ENCODE measurements around the gene UCHL3.
"Not testable (repeated sequence)": the region's sequence is repeated elsewhere in the genome, so short reads cannot be mapped to it uniquely, and the experiment has no call there.

UCHL3 gene

DNA sequence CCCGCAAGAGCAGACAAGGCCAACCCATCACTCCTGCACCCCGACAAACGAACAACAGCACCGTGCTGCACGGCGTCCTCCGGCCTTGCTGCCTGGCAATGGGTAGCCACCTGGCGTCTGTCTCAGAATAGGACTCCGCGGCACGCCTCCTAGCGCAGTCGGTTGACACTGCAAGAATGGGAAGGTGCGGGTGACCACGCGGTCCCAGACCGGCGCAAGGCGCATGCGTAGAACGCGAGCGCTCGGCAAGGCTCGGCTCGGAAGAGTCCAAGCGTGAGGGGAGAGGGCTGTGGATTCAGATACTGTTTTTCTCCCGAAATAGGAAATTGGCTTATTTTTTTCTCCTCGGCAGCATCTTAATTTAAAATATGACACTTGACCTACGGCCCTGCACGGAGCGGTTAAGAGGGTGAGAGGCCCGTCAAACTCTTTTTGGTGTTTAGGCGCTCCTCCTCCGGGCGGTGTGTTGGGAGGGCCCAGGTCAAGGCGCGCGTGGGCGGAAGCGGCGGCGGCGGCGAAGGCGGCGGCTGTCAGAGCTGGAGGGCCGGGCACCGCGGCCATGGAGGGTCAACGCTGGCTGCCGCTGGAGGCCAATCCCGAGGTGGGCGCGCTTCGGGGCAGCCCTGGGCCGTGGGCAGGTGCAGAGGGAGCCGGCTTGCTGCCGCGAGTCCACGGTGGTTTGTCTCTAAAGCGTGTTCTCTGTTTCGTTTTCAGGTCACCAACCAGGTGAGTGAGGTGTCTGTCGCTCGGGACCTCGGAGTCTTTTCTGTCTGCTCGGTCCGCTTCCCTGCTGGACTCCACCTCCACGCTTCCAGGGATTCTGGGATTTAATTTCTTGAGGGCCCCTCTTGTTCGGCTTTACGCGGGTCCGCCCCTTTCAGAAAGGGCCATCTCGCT, at the start of gene UCHL3:
UCHL3 (plus strand) TSS at position 530 of the 897 bp plus-strand sequence; CDS start at position 560, 30 bp downstream.
- DNase-seq, result peak; percentile 98

DNA sequence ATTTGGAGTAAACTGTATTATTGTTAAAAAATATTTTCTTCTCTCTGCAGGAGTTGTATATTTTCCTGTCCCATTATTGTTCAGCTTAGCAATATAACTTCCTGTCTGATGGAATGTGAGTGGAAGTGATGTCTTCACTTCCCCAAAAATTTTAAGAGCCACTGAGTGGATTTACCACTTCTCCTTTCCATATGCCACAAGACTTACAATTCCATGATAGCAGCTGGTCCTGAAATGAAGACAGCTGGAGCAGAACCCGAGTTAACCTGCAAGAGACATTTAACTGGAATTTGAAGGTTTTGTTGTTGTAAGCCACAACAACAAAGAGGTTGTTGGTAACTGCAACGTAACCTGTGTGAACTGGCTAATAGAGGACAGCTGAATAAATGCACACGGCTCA, 44.3 kb upstream of the UCHL3 start:
- DNase-seq, result no peak

DNA sequence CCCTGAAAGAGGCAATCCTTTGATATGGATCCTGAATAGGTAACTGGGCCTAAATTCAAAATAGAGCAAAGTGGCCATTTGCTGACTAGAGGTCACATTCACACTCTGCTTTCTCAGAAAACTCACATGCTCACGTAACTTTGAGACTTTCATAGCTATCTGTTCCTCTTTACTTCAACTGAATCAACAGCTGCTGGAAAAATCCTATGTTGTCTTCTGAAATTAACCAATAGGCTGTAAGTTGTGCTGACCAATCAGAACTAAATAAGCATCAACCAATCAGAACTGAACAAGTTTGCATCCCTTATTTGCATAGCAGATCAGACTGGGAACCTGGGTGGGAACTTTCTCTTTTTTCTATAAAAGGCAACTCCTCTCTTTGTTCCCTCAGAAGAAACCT, 43.6 kb upstream of the UCHL3 start:
- no peak for DNase-seq

DNA sequence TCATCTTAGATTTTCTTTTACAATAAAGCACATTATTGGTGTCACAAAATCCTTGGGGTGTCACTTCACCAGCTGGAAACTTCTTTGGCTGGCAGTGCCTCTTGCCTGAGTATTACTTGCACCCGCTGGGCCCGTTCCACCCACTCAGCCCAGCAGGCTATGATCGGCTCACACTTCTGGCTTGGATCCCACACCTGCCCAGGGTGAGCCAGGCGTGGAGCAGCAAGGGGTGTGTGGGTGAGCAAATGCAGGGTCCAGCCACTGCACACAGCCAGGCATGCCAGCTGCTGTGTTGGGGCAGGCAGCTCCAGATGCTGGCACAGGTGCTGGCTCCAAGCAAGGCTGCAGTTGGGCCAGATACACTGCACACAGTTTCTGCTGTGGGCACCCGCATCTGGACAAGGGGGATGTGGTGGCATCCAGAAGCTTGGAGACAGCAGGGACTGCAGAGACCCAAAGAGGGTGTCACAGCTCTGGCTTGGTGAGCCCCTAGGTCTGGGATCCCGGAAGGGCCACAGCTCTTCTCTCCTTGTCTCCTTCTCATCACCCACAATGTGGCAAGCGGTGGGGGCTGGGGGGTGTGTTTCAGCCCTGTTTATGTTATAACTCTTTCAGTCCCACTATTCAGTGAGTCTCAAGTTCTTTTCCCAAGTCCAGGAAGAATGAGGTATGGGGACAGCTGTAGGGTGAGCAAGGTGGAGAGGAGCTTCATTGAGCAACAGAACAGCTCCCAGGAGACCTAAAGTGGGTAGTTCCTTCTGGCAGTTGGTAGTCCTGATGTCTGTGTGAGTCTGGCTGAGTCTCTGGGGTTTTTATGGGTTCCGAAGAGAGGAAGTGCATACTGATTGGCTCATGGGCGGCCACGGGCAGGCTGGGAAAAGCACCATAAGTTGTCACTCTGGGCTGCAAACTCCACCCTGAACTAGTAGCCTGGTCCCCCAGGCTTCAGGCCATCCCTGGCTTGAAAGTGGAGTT, 42.3 kb upstream of the UCHL3 start:
- DNase-seq, result no peak

DNA sequence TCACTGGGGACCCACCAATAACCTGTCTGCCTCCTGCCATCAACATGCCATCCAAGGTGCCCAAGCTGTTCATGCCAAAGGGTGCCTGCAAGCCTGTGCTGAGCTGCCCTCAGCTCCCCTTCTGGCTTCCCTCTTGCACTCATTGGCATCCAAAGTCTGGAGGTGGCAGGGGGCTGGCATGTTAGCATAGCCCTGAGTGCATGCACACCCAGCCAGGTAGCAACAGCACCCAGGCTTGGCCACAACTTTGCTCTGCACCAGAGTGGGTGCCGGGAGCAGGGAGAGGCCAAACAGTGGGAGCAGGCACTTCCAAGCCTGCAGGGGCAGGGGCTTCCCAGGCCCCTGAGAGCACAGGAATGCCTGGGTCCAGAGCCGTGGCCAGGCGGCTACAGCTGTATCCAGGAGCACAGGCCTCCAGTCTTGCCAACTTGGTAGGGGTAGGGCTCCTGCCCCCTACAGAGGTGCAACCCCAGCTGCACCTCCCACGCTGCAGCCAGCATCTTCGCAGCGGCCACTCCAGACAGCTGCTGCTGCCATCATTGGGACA, 41.5 kb upstream of the UCHL3 start:
- no peak for DNase-seq

DNA sequence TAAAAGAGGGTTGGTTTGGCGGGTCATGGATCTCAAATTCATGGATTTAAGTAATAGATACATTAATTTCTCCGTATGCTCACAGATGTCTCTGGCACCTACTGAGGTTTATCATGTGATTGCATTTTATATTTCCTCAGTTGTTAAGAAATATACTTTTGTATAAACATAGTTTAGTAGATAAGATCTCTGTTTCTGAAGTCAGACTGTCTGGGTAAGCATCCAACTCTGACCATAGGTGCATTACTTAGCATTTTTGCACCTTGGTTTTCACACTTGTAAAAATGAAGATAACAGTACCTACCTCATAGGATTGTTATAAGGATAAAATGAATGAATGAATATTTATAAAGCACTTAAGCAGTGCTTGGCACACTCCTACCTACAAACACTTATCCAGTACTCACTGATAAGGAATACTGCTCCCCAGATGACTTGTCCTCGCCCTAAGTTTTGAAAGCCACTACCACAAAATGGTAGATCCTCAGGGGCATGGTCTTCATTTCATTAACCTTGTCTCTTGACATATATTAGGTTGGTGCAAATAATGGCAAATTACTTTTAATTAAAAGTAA, 38.5 kb upstream of the UCHL3 start:
- DNase-seq, result no peak

DNA sequence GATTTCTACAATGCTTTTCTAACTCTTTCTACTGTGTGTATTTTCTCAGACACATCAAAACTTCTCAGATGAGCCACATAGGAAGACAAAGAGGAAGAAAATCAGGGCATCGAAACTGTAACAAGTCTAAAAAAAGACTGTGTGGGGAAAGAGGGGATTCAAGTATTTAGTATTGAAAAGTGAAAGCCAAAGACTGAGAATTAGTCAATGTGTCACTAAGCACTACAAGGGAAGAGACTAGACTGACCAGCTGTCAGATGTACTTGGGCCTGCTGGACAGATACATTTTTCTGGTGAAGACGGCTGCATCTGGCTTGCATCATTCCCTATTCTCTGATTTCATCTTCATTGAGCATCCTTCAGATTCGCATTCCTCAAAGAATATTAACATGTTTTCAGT, 37.3 kb upstream of the UCHL3 start:
- no peak for DNase-seq

DNA sequence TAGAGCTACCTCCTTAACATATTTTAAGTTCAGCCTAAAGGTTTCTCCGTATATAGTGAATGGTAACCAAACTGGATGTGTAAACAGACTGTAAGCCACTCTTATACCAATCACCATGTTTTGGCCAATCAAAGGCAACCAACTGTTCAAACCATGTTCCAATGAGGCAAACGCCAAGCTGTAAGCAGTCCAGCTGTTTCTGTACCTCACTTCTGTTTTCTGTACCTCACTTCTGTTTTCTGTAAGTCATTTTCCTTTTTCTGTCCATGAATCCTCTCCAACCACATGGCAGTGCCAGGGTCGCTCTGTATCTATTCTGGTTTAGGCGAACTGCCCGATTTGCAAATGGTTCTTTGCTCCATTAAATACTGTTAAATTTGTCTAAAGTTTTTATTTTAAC, 36.3 kb upstream of the UCHL3 start:
- DNase-seq, result no peak

DNA sequence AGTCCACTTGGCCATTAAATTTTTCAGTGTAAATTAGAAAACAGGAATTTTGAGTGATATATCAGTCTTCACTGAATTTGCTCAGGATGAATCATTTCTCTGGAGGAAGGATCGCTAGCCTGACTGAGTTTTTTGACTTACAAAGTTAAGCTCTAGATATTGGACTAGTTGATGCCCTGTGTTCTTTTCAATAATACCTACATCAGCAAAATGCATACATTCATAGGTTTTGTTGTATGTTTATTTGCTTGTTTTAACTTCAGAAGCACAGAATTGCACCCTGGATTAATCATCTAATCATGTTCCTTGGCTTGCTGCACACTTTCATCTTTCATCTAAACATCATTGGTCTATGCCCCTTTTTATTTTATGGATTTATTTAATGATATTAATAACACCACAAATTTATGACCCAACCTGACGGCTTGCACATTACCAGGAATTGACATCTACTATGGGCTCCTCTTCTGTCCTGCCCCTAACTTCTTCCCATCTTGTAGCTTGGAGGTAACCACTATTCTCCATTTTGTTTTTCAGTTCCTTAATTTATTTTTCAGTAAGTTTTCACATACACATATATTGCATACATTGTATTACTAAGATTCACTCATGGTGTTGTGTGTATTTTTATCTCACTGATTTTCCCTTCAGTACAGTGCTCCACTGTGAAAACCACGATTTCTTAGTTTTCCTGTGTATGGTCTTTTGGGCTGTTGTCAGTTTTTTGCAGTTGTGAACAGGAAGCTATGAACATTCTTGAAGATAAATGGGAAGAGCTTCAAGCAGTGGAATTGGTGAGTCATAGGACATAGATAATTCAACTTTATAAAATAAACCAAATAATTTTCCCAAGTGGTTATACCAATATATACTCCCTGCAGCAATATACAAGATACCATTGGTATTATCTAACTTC, 35.3 kb upstream of the UCHL3 start:
- DNase-seq, result no peak

DNA sequence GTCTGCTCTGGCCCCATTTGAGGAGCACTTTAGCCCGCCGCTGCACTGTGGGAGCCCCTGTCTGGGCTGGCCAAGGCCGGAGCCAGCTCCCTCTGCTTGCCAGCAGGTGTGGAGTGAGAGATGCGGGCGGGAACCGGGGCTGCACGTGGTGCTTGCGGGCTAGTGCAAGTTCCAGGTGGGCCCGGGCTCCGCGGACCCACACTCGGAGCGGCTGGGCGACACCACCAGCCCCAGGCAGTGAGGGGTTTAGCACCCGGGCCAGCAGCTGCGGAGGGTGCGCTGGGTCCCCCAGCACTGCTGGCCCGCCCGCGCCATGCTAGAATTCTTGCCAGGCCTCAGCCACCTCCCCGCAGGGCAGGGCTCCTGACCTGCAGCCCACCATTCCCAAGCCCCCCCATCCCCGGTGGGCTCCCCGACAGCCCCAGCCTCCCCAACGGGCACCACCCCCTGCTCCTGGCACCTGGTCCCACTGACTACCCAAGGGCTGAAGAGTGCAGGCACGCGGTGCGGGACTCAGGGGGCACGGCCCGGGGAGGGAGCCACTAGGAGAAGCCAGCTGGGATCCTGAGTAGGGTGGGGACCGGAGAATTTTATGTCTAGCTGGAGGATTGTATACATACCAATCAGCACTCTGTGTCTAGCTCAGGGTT, 31.0 kb upstream of the UCHL3 start:
- DNase-seq, result no peak

DNA sequence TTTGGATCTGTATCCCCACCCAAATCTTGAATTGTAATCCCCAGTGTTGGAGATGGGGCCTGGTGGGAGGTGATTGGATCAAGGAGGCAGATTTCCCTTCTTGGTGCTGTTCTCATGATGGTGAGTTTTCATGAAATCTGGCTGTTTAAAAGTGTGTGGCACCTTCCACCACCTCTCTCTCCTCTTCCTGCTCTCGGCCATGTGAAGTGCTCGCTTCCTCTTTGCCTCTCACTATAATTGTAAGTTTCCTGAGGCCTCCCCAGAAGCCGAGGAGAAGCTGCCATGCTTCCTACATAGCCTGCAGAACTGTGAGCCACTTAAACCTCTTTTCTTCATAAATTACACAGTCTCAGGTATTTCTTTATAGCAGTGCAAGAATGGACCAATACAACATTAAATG, 27.6 kb upstream of the UCHL3 start:
- DNase-seq, result no peak

DNA sequence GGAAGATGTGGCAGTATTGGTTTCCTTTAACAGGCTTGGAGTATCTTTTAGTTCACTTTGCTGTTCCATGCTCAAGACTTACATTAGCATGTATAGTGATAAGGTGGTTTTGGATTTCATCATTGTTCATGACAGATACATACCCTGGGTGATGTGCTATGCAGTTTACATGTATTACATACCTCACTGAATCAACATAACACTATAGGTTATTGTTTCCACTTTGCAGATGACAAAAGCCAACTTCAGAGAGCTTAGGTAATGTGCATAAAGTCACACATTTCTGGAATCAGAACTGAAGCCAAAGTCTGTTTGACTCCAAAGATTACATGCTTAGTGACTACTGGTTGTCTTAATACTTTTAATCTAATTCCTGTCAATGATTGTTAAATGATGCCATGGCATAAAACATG, 19.0 kb upstream of the UCHL3 start:
- DNase-seq, result no peak

DNA sequence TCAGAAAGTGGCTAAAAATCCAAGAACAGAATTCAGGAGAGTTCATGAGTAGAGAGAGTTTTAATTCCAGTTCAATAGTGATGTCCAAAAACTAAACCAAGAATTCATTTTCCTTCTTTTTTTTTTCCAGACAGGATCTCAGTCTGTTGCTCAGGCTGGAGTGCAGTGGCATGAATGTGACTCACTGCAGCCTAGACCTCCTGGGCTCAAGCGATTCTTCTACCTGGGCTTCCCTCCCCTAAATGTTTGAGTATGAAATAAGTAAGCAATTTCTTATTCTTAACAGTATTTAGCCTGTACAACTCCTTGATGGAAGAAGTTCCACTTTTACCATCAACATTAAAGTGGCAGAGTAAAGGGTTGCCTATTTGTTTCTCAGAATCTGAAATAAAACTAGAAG, 15.7 kb upstream of the UCHL3 start:
- DNase-seq, result no peak

DNA sequence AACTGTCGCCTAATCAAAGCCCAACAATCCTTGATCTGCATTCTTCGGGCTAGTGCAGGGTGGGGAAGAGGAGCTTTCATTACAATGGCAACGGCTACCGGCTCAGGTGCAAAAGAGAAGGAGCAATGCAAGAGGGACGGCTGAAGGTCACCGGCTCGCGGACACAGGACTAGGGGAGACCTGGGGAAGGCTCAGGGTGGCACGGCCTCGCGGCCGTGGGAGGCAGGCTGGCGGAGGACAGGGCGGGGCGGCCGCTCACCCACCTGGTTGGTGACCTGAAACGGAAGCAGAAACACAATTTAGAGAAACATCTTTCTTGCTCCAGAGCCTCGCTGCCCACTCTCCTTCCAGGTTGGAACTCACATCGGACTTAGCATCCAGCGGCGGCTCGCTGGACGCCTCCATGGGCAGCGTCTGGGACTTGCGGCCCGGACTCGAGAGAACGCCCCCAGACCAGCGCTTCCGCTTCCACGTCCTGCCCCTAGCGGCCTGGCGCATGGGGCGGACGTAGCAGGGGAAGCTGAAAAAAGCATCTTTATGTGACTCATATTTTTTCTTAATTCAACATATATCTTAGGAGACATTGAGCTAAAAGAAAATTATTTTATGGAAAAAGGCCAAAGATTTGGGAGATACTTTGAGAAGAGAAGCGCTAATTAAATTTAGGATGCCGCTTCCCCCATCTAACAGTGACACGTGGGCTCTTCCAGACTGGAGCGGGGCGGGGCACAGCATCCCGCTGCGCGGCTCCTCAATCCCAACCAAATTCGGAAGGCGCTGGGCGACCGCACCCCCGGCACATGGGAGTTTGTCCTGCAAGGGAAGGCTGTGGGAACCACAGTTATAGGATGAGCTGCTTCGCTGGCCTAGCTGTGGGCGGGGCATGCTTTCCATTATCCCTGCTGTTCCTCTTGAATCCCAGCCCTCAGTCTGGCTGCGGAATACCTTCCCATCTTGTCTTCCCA, 11.9 kb upstream of the UCHL3 start, which contains the start of gene COMMD6:
COMMD6 (minus strand) TSS at position 441 of the 965 bp plus-strand sequence; CDS start at position 405, 36 bp downstream.
- DNase-seq, result peak; percentile 73

DNA sequence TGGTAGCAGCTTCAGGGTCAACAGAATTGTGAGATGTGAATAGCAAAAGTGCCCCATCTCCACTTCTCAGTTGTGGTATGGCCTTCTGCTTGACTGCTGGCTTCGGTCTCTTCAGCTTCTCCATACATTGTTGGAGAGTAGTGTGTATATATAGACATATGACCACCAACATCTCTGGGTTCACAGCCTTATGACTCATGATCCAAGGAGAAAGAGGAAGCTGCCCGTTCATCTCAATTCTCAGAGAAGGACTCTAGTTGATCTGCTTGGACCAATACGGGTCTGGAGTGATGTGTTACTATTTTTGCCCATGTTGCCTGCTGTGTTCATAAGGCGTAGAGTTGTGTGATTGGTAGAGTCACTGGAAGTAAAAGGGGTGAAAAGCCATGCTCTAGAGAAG, 8.3 kb upstream of the UCHL3 start:
- no peak for DNase-seq

DNA sequence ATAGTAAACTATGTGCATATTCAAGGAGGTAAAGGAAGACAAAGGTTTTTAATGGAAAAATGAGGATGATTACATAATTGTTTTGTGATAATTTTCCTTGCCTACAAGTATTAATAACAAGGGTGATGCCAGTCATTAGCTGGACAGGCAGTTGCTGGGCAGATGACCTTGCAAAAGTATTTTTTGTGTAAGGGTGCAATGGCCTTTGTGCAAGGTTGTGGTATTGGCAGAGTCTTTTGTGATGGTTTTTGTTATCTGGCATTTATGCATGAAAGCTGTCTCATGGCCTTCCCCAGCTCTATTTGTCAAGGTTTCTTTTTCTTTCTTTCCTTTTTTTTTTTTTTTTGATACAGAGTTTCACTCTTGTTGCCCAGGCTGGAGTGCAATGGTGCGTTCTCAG, 7.6 kb upstream of the UCHL3 start:
- no peak for DNase-seq

DNA sequence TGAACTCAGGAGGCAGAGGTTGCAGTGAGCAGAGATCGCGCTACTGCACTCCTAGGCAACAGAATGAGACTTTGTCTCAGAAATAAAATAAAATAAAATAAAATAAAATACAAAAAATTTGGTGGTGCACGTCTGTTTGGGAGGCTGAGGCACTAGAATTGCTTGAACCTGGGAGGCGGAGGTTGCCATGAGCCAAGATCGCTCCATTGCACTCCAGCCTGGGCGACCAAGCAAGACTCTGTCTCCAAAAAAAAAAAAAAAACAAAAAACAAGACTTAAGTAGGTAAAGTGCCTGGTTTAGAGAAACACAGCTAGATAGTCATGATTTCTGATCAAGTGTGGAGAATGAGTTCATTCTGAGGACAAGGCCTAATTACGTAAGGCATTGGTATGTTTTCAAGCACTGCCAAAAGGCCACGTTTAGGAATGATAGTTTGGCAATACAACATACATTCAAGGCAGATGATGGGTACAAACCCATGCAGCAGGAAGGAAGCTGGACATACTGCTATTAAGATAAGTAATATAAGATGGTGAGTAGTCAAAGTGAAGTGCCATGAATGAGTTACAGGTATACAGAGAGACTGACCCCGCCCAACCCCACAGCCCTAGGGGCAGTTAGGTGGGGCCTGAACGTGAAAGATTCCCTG, 4.8 kb upstream of the UCHL3 start:
- DNase-seq, result no peak

DNA sequence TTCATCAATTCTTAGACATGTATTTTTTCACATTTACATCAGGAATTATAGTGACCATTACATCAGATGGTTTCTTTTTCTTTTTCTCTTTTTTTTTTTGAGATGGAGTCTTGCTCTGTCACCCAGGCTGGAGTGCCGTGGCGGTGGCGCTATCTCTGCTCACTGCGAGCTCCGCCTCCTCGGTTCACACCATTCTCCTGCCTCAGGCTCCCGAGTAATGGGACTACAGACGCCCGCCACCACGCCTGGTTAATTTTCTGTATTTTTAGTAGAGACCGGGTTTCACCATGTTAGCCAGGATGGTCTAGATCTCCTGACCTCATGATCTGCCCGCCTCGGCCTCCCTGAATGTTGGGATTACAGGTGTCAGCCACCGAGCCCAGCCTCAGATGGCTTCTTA, 4.2 kb upstream of the UCHL3 start:
- DNase-seq, result not testable (repeated sequence)

DNA sequence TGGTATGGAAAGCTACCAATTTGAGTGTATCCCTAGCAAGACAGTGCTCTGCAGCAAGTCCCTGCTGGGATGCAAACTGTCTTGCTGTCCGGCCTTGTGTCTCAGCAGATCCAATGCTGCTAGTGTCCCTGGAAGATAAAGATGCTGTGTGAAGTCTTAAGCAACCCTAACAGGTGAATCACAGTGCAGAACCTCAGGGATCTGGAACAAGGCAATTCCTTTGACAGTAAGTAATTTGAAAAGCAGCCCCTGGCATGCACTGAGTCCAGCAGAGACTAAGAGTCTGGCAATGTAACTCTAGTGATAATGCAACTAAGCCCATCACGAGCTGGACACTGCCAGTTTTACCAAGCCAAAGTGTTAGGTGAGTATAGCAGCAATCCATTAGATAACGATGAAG, 1.7 kb upstream of the UCHL3 start:
- DNase-seq, result no peak
